Activated CD8-positive, alpha-beta memory T cell treated with anti-CD3 and anti-CD28 coated beads for 4 hours (primary cell): ENCODE results near the gene OR14C36.
"Not testable (repeated sequence)": the region's sequence is repeated elsewhere in the genome, so short reads cannot be mapped to it uniquely, and the experiment has no call there.

Experiments
- DNase-seq, 2 donors: peaks; one replicate each; pipeline ENCODE4 v3.0.0-alpha.2; 2020; ENCODE audit warnings: low read depth in 2 of 2

Gene OR14C36

GRCh38 chr1:248348475-248348874 lies at the start of gene OR14C36:
Gene OR14C36 (plus strand): TSS chr1:248348775. CDS start chr1:248348775, 0 bp downstream.
- no peak for DNase-seq

DNA sequence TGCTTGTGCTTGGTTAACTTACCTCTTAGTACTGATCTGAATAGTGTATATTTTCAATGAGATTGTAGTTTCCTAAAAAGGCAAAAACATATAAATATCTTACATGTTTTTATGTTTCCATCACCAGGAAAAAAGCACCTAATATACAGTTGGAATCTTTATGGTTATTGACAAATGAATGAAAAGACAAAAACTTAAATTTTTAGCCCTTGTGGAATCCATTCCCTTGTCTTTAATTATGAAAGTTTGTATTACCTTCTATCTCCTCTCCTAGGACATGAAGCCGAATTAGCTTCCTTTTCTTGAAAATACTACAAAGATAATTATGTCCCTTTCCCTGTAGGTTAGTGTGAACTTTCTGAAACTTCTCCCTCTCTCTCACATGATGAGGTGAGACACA lies 45.3 kb upstream of the OR14C36 start, which contains the start of gene OR2T12:
OR2T12 (minus strand) TSS at position 101 of the 400 bp plus-strand sequence. CDS start 7,846 bp downstream, outside the sequence.
- DNase-seq, result no peak

- DNase-seq, result not testable (repeated sequence)
Observed at GRCh38 chr1:248305672-248306071, 42.9 kb upstream of the OR14C36 start.

DNA sequence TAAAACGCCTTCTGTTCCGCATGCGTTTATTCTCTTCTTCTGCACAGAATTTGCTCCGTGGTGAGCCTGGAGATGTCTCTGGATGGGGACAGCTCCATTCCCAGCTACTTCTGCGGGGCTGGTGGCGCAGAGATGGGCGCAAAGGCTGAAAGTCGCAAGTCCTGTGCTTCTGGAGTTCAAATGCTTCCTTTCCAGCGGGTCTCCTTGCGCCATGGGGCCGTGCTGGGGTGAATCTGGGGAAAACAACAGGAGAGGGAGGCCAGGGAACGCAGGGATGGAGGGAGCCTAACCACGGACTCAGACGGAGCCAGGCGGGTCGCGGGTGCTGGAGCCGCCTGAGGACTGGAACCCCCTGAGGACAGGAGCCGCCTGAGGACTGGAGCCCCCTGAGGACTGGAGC lies 42.5 kb upstream of the OR14C36 start:
- DNase-seq, result no peak

DNA sequence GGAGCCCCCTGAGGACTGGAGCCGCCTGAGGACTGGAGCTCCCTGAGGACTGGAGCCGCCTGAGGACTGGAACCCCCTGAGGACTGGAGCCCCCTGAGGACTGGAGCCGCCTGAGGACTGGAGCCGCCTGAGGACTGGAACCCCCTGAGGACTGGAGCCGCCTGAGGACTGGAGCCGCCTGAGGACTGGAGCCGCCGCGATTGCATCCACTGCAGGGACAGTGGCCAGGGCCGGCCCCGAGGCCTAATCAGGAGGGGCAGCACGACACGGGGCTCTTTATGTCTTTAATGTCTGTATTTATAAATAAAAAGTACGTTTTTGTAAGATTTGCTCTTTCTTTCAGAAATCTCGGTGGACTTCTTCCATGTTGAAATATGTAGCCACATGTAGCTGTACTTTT lies 41.8 kb upstream of the OR14C36 start:
- DNase-seq, result not testable (repeated sequence)

GRCh38 chr1:248316796-248317195 lies 31.8 kb upstream of the OR14C36 start:
- no peak for DNase-seq

- no peak for DNase-seq
Observed at GRCh38 chr1:248324468-248324867, 24.1 kb upstream of the OR14C36 start, which contains the start of gene OR2M7. Gene OR2M7 (minus strand): TSS chr1:248324568. CDS start chr1:248324568, 0 bp downstream.

DNA sequence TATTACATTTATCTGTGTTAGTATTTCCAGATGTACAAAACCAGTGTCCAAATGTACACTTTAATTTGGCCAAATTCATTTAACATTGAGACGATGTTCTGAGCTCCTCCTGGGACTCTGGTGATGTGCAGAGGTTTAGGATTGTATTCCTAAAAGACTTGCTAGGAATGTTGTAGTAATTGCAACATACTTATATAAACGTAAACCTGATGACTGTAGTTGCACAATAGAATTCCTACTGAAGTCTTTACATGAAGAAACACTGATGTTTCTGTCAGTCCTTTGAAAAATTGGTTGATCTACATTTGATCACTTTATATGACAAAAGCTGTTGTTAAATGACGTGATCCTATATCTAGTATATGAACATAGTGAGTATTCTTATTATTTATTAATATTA lies 5.1 kb upstream of the OR14C36 start:
- no peak for DNase-seq

DNA sequence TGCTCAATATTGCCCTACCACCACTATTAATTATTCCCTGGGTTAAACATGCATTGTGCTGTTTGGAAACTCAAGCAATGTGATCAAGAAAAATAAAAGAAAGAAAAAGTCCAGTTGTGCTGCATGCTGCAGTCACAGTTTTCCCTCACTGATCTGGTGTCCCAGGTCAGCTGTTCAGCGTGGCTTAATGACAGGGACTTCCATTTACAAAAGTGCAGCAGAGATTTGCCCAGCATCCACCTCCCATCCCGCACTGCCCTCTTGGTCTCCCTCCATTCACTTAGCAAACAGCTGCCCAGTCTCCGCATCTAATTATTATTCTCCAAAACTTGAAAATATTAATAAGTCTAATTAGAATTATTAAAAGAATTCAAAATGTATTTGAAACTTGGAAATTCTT lies 10.8 kb downstream of the OR14C36 start:
- no peak for DNase-seq

DNA sequence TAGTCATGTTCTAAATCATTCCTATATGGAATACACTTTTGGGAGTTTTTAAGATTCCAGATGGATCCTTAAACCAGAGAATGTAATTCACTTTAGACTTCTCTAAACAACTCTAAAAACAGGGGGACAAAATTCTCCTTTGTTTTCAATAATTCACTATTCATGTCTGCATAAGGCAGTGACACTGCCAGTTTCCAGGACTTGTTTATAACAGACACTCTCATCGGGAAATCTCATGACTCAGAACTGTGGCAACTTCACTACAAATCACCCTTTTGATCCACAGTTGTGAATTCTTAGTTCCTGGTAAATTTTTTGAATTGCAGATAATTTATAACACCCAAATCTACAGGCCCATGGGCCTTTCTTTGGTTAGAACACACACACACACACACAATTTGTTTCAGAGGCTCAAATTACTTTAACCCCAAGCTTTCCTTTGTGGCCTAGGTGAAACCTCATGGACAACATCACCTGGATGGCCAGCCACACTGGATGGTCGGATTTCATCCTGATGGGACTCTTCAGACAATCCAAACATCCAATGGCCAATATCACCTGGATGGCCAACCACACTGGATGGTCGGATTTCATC lies 12.6 kb downstream of the OR14C36 start, which contains the start of gene OR2T4:
OR2T4 (plus strand) TSS at position 545 of the 595 bp plus-strand sequence; CDS start at position 545, 0 bp downstream.
- DNase-seq, result no peak

GRCh38 chr1:248366609-248367008 lies 18.0 kb downstream of the OR14C36 start:
- DNase-seq, result no peak

GRCh38 chr1:248372394-248372793 lies 23.8 kb downstream of the OR14C36 start:
- DNase-seq, result no peak

- no peak for DNase-seq
Observed at GRCh38 chr1:248373761-248374160, 25.2 kb downstream of the OR14C36 start.

DNA sequence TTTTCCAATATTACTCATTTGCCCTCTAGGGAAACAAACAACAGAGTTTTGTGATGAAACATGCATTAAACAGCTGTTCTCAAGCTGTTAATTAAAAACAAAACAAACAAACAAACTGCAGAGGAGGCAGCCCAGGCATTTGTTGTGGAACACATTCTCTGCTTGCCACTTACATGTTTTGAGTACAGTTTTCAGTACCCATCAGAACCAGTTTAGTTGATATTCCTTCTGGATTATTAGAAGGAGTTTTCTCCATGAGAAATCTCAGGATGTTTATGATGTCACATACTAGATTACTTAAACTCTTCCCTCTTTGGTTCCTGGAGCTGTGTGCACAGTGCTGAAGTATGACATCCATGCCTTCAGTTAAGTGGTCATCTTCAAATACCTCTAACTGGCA lies 26.9 kb downstream of the OR14C36 start, which contains the start of gene OR2T6:
OR2T6 (plus strand) TSS at position 301 of the 400 bp plus-strand sequence. CDS start 11,863 bp downstream, outside the sequence.
- DNase-seq, result no peak

GRCh38 chr1:248376916-248377315 lies 28.3 kb downstream of the OR14C36 start:
- no peak for DNase-seq

DNA sequence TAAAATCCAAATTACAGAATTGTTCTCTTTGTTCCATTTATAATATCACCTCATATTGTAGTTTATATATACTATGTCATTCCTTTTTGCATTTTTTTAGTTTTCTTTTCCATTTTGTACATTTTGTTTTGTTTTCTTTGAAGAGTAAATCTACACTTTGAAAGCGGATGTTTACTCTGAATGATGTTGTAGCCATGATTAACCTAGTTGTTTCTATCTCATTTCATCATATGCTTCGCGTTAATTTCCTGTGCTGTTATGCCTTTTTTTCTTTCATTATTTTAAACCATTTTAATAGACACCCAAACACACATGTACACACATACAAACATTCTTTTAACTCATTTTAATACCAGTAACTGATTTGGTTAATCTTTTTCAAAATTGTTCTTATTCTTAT lies 32.3 kb downstream of the OR14C36 start:
- no peak for DNase-seq

DNA sequence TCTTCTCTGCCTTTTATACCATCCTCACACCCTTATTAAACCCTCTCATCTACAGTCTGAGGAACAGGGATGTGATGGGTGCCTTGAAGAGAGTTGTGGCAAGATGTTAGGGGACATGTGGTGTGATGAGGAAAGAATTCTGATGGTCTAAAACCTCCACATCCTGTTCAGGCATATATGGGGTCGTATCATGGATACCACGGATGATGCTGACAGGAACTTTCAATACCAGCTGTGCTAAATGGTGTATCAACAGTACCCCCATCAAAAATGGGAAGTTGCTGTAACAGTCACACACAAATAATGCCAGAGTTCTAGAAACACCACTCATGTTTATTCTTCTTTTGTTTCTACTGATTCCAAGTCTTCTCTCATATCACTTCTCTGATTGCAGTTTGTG lies 39.9 kb downstream of the OR14C36 start:
- no peak for DNase-seq

DNA sequence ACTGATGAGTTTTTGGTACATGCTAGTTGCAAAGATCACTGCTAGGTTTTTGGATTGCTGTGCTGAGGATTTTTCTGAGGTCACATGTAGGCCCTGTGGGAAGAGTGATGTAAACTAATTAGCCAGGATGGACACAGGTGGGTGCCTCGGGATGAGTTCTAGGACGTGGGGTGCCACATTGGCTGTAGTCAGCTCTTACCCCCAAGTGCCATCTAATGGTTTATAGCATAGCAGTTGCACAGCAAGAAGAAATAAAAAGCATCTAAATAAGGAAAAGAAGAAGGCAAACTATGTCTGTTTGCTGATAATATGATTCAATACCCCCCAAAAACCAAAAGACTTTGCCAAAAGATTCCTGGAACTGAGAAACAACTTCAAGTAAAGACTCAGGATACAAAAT lies 44.5 kb downstream of the OR14C36 start:
- DNase-seq, result no peak
